ENCODE results near the gene NTNG1.

DNA sequence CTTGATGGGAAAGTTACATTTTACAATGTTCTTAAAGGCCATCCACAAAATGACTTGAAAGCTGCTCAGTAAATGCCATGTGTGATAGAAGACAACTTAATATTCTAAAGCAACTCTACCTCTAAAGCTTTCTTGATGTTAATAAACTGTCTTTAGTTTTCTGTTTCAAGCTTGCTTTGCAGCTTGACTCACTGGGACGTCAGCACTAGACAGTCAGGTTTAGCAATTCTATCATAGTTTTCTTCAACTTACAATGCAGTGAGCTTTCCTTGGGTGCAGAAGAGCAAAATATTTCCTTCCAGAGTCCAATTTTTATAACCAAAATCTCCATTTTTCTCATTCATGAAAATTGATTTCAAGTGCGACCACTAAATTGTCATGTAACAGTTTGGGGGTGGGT, 273.1 kb downstream of the NTNG1 start:
- TF ChIP-seq POLR2A (IDR thresholded peaks at IDR 0.05; ENCODE audit: low read length): no peak
- no peak for TF ChIP-seq GATA1 (IDR thresholded peaks at IDR 0.05; ENCODE audit: low read depth, low read length)

Measured in erythroblast (primary cell).